GM18858 (cell line): ENCODE results near the gene RLN2.
"Not testable (repeated sequence)": the region's sequence is repeated elsewhere in the genome, so short reads cannot be mapped to it uniquely, and the experiment has no call there.

ENCODE experiments used
- ATAC-seq: cut with Tn5 transposase; IDR thresholded peaks from one replicate; pipeline ENCODE4 v1.9.1; 2021; ENCODE audit not compliant: unreplicated experiment

Gene RLN2

GRCh38 chr9:5303840-5304795, at the start of gene RLN2:
Gene RLN2 (minus strand): TSS chr9:5304716. CDS start chr9:5304580, 136 bp downstream.
- peak; percentile 87 for ATAC-seq

GRCh38 chr9:5354184-5354583, 49.7 kb upstream of the RLN2 start:
- no peak for ATAC-seq

- ATAC-seq, result no peak
Measured at GRCh38 chr9:5352637-5353248, 48.2 kb upstream of the RLN2 start.

GRCh38 chr9:5338992-5339981, 34.8 kb upstream of the RLN2 start, which contains the start of gene RLN1:
Gene RLN1 (minus strand): TSS chr9:5339876. CDS start chr9:5339746, 130 bp downstream.
- ATAC-seq, result peak; percentile 99

- no peak for ATAC-seq
Measured at GRCh38 chr9:5336688-5337087, 32.2 kb upstream of the RLN2 start.

GRCh38 chr9:5331276-5331675, 26.8 kb upstream of the RLN2 start:
- not testable (repeated sequence) for ATAC-seq

- no peak for ATAC-seq
Measured at GRCh38 chr9:5326893-5327548, 22.5 kb upstream of the RLN2 start.

GRCh38 chr9:5326187-5326586, 21.7 kb upstream of the RLN2 start:
- ATAC-seq, result no peak

GRCh38 chr9:5321601-5322000, 17.1 kb upstream of the RLN2 start:
- not testable (repeated sequence) for ATAC-seq

GRCh38 chr9:5321058-5321457, 16.5 kb upstream of the RLN2 start:
- no peak for ATAC-seq

- not testable (repeated sequence) for ATAC-seq
Measured at GRCh38 chr9:5316406-5316805, 11.9 kb upstream of the RLN2 start.

- no peak for ATAC-seq
Measured at GRCh38 chr9:5315187-5315923, 10.8 kb upstream of the RLN2 start.

- ATAC-seq, result no peak
Measured at GRCh38 chr9:5310851-5311250, 6.3 kb upstream of the RLN2 start.

- ATAC-seq, result no peak
Measured at GRCh38 chr9:5305741-5306140, 1.2 kb upstream of the RLN2 start.

- ATAC-seq, result no peak
Measured at GRCh38 chr9:5301544-5301943, 3.0 kb downstream of the RLN2 start.

- ATAC-seq, result no peak
Measured at GRCh38 chr9:5292141-5292540, 12.4 kb downstream of the RLN2 start.

- ATAC-seq, result no peak
Measured at GRCh38 chr9:5288591-5288990, 15.9 kb downstream of the RLN2 start.

GRCh38 chr9:5286262-5286661, 18.3 kb downstream of the RLN2 start:
- no peak for ATAC-seq

- ATAC-seq, result peak; percentile 87
Measured at GRCh38 chr9:5278486-5278885, 26.0 kb downstream of the RLN2 start.

- ATAC-seq, result no peak
Measured at GRCh38 chr9:5274770-5275169, 29.7 kb downstream of the RLN2 start.
